Chondrocyte (in vitro differentiated cells): Measurements from ENCODE around the gene TMBIM1. TPM values are rescaled to one million over a fixed set of nuclear protein-coding genes. Genes with fewer than 3 reads are reported as not detected.

Experiments
- DNase-seq: peaks from one replicate; pipeline ENCODE4 v3.0.0; 2021; ENCODE audit warnings: mixed read lengths, low spot score
- H3K27ac Mint-ChIP-seq: one replicate; pipeline ENCODE4 v1.8.0; 2021; ENCODE audit warnings: mild to moderate bottlenecking, moderate library complexity, mixed read lengths; ENCODE audit not compliant: unreplicated experiment
- H3K27me3 Mint-ChIP-seq: 2 replicates; pipeline ENCODE4 v1.8.0; 2021; ENCODE audit warnings: low read depth, mixed read lengths
- H3K36me3 Mint-ChIP-seq: 2 replicates; pipeline ENCODE4 v1.8.0; 2021; ENCODE audit warnings: low read depth, mixed read lengths
- H3K4me1 Mint-ChIP-seq: 2 replicates; pipeline ENCODE4 v1.8.0; 2021; ENCODE audit warnings: low read depth, mild to moderate bottlenecking, mixed read lengths
- H3K4me3 Mint-ChIP-seq: one replicate; pipeline ENCODE4 v1.8.0; 2021; ENCODE audit warnings: mild to moderate bottlenecking, moderate library complexity, mixed read lengths; ENCODE audit not compliant: unreplicated experiment
- H3K9me3 Mint-ChIP-seq: 2 replicates; pipeline ENCODE4 v1.8.0; 2021; ENCODE audit warnings: low read depth, mixed read lengths
- total RNA-seq: library from RNA; stranded (reverse); gene quantifications from 3 replicates; pipeline ENCODE4 v1.2.1, GENCODE V29; 2021
- TF ChIP-seq, protein P1 (sequence below): fragments of 200-600 bp; sonication (generic); IDR thresholded peaks from 2 replicates; pipeline ENCODE4 v1.5.0; 2021; ENCODE audit warnings: antibody characterized with exemption, mild to moderate bottlenecking, moderate library complexity

Gene TMBIM1
- total RNA-seq, 1 donor from 2014 or later, result 100 TPM

GRCh38 chr2:218261423-218262236, 30.7 kb downstream of the TMBIM1 start:
- no peak overlapping the region for H3K4me3 Mint-ChIP-seq
- peaks cover 31% of the 10 kb centered on the region for H3K4me1 Mint-ChIP-seq
- H3K27me3 Mint-ChIP-seq, result no peaks in the 10 kb centered on the region
- peak; percentile 53 for DNase-seq
- TF ChIP-seq, protein P1, sequence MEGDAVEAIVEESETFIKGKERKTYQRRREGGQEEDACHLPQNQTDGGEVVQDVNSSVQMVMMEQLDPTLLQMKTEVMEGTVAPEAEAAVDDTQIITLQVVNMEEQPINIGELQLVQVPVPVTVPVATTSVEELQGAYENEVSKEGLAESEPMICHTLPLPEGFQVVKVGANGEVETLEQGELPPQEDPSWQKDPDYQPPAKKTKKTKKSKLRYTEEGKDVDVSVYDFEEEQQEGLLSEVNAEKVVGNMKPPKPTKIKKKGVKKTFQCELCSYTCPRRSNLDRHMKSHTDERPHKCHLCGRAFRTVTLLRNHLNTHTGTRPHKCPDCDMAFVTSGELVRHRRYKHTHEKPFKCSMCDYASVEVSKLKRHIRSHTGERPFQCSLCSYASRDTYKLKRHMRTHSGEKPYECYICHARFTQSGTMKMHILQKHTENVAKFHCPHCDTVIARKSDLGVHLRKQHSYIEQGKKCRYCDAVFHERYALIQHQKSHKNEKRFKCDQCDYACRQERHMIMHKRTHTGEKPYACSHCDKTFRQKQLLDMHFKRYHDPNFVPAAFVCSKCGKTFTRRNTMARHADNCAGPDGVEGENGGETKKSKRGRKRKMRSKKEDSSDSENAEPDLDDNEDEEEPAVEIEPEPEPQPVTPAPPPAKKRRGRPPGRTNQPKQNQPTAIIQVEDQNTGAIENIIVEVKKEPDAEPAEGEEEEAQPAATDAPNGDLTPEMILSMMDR, result no peak
- H3K36me3 Mint-ChIP-seq, result peaks cover 7% of the 10 kb centered on the region
- peak overlapping the region; percentile 80 for H3K27ac Mint-ChIP-seq
- H3K9me3 Mint-ChIP-seq, result no peaks in the 10 kb centered on the region

- Mint-ChIP-seq H3K4me3 (no peak within 1 kb of the TSS), H3K36me3 (peaks cover 8% of the 10 kb centered on the region), H3K4me1 (peaks cover 31% of the 10 kb centered on the region), H3K27me3 (no peaks in the 10 kb centered on the region), H3K9me3 (no peaks in the 10 kb centered on the region), H3K27ac (peak within 1 kb of the TSS; percentile 94)
- peak; percentile 86 for DNase-seq
- TF ChIP-seq, protein P1, result peak; percentile 37
Measured at GRCh38 chr2:218260742-218261422, 31.4 kb downstream of the TMBIM1 start, which contains the start of gene GPBAR1. Gene GPBAR1 (plus strand): TSS chr2:218261015. CDS start chr2:218262725, 1,710 bp downstream.

DNA sequence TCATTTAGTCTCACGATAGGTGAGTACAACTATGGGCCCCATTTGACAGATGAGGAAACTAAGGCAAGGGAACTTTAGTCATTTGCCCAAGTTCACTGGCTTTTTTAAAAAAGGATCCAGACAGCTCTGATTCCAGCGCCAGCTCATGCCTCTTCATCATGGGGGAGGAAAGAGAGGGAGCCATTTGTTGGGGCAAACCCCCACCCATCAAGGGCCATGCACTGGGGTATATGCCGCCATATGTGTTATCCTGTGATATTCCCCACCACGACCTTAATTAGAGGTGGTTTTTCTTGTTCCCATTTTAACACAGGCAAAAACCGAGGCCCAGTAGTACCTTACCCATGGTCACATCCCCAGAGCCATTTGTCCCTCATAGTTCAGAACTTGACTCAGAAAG, 32.1 kb downstream of the TMBIM1 start:
- Mint-ChIP-seq H3K9me3 (no peaks in the 10 kb centered on the region), H3K4me3 (no peak overlapping the region), H3K36me3 (peaks cover 11% of the 10 kb centered on the region), H3K27ac (peak overlapping the region; percentile 27), H3K4me1 (peaks cover 31% of the 10 kb centered on the region), H3K27me3 (no peaks in the 10 kb centered on the region)
- no peak for DNase-seq
- TF ChIP-seq, protein P1, result no peak

GRCh38 chr2:218259099-218259961, 33.0 kb downstream of the TMBIM1 start:
- H3K27me3 Mint-ChIP-seq, result no peaks in the 10 kb centered on the region
- peaks cover 31% of the 10 kb centered on the region for H3K4me1 Mint-ChIP-seq
- DNase-seq, result peak; percentile 53
- TF ChIP-seq, protein P1, result no peak
- peak overlapping the region; percentile 94 for H3K27ac Mint-ChIP-seq
- H3K4me3 Mint-ChIP-seq, result no peak overlapping the region
- H3K9me3 Mint-ChIP-seq, result no peaks in the 10 kb centered on the region
- peaks cover 14% of the 10 kb centered on the region for H3K36me3 Mint-ChIP-seq
